ENCODE results near the gene FOXM1.

Gene FOXM1

DNA sequence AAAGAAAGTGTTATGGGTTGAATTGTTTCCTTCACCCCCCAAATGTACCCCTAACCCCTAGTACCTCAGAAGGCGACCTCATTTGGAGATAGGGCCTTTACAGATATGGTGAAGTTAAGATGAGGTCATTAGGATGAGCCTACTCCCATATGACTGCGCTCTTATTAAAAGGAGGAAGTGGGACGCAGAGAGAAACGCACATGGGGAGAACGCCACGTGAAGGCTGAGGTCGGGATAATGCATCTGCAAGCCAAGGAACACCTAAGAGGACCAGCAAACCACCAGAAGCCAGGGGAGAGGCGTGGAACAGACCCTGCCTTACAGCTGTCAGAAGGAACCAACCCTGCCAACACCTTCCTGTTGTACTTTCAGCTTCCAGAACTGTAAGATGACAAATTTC lies 40.4 kb downstream of the FOXM1 start:
- DNase-seq (ENCODE audit: low read depth), result no peak

DNA sequence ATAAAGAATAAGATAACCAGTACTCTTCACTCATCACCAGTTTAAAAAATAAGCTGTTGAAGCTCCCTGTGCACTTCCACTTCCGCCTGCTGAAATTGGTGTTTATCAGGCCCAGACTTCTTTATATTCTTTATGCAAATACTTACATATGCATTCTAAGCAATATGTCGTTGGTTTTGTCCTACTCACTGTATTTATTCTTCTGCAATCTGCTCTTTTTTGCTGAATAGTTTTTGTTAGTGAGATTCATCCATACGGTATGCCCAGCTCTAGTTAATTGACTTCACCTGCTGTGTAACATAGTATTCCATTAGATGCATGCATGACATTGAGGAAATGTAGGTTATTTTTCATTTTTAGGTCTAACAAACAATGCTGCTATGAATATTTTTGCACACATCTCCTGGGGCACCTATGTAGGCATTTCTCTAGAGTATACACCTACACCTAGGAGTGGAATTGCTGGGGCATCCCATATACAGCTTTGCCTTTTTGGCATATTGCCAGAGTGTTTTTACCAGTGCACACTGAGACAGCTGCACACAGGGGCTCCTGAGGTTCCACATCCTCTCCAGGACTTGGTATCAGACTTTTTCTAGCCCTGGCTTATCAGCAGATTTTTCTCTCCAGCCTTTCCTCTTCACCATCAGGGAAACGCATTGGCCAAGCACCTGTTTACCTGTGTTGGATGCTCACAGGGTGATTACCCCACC lies 41.1 kb downstream of the FOXM1 start:
- DNase-seq (ENCODE audit: low read depth), result no peak

DNA sequence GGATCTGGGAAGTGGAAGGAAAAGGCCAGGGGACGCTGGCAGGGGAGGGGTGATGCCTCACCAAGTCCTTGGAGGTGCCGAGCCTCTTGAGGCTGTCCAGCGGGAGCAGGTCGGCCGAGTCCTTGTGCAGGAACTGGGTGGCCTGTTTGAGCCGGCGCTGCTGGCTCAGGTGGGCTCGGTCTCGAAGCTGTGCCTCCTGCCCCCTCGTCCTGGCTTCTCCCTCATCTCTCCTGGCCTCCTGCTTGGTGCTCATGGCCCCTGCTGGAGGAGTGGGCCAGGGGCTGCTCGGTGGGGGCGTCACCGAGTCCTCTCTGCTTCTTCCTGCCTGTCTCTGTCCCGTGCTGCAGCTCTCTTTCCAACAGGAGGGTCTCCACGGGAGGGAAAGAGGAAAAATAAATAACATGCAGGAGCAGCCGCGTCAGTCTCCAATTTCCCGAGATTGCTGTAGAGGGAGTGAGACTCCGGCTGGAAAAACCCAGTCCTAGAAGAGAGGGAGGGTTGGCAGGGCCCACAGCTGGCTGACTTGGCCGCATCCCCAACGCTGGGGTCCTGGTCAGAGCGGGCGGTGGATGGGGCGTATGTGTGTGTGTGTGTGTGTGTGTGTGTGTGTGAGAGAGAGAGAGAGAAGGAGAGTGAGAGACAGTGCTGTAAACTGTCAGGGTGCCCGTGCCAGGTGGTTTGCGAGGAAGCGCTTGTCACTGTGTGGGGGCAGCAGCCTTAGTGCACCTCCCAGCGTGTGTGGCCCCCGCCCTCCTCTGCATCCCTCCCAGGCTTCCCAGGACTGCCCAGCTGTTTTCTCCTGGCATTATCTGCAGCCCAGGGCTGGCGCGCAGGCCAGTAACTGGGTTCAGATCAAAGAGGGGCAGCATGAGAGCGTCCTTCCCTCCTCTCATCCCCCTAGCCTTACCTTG lies 42.1 kb downstream of the FOXM1 start, which contains the start of gene NRIP2:
Gene NRIP2 (minus strand): TSS at position 455 of the 911 bp plus-strand sequence. CDS start 52 bp downstream, at position 403.
- DNase-seq (ENCODE audit: low read depth), result no peak

- no peak for DNase-seq (ENCODE audit: low read depth)
Observed at GRCh38 chr12:2833810-2834209, 43.2 kb downstream of the FOXM1 start.

DNA sequence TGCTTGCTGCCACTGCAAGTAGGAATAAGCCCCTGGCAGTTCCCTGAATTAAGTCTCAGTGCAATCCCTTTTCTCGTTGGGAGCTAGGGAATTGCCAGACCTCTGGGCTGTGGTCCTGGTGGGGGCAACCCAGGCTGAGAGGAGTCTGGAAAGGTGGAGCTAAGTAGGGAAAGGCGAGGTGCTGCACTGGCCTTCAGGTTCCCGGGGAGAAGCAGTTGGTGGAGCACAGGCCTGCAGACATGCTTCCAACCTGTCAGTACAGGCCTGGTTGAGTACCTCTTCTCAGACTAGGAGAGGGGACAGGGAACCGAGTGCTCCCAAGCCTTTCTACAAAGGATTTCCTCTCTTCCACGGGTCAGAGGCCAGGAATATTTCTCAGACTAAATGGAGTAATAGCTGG lies 43.6 kb downstream of the FOXM1 start:
- DNase-seq (ENCODE audit: low read depth), result no peak

DNA sequence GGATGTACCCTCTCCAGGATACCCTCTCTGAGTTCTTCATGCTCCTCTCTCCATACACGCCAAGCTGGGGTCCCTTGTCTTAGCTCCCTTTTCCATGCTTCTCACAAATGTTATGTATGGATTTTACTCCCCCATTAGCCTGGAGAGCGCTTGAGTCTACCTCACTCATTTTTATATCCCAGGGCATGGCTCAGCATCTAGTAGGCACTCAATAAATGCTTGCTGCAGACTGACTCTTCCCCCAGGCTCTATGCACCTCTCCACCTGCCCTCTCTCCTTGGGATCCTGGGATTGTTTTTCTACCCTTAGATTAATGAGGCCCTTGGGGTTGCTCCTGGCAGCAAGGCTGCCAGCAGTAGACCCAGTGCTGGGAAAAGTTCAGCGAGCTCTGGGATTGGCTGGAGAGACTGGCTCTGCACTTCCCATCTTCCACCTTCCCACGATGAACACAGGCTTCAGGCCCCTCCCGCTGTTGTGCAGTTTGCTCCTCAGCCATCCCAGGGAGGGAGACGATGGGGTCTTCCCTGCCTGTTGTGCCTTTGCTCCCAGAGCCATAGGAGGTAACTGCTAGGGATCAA lies 44.3 kb downstream of the FOXM1 start:
- DNase-seq (ENCODE audit: low read depth), result no peak

DNA sequence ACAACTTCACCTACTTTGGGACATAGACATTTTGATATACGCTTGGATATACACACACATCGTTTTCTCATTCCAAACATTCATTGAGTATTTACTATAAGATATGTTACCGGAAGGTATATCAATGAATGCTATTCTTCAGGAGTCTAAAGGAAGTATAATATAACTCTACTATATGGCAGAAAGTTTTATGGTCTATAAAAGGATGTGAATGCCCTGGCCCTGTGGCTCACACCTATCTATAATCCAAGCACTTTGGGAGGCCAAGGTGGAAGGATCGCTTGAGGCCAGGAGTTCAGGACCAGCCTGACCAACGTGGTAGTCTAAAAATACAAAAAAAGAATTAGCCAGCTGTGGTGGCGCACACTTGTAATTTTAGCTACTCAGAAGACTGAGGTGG lies 47.7 kb downstream of the FOXM1 start:
- no peak for DNase-seq (ENCODE audit: low read depth)

DNA sequence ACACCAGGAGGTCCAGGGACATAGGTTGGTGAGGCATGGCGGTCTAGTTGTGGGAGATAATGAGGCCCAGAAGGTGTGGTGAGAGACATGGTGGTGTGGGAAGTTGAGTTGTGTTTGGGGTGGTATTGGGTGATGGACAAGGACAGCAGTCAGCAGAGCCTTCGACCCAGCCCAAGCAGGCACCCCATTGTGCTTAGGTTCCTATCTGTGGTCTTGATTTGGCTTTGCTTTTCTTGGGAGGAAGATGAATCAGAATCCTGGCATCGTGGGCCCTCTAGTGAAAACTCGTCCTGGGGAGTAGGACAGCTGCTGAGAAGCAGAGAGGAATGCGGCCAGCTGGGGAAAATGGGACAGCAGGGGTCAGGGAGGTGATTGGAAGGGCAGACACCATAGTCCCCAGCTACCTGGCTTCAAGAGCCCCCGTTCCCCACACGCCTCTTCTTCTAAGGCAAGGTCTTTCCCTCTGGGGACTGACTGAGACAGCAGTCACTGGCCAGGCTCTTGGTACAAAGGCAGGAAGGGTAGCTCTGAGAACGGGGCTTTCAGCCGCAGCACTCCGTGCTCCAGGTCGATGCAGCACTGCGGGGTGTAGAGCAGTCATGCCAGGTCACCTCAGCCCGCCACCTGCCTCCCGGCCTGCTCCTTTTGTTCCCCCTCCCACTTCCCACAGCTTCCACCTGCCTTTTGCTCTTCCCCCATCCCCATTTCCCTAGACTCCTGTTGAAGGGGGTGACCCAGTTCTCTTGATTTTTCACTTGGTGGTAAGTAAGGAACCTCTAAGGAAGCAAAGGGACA lies 50.1 kb downstream of the FOXM1 start:
- no peak for DNase-seq (ENCODE audit: low read depth)

- no peak for DNase-seq (ENCODE audit: low read depth)
Observed at GRCh38 chr12:2826036-2826435, 50.9 kb downstream of the FOXM1 start.

DNA sequence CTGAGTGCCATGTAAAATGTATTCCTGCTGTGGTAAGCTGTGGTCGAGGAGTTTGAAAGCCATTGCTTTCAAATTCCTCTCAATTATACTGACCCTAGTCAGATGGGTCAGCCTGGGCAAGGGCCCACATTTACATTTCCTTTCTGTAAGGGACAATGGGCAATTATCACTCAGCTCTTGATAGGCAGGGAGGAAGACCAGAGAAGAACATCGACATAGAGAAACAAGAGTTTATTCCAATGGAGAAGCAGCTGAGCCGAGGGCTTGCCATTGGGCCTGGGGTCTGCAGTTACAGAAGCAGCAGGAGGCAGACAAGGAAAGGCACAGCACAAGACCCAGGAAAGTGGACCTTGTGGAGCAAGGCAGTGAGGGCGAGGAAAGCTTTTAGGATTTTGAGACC lies 51.8 kb downstream of the FOXM1 start:
- DNase-seq (ENCODE audit: low read depth), result no peak

DNA sequence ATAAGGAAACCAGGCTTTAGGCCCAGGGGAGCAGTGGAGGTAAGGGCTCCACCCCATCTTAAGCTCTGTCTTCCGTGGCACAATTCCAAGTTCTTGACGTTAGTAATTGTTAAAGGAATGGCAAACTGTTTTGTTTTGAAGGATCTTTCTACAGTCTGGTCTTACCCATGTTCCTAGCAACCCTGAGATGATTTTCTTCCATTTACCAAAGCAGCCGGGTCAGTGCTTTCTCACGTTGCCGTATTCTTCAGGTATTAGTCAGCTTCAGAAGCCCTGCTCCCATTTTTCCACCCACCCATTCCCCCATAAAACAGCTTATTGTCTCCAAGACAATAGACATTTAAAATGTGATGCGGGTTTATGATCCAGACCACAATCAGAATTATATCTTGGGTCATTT lies 52.4 kb downstream of the FOXM1 start:
- DNase-seq (ENCODE audit: low read depth), result no peak

DNA sequence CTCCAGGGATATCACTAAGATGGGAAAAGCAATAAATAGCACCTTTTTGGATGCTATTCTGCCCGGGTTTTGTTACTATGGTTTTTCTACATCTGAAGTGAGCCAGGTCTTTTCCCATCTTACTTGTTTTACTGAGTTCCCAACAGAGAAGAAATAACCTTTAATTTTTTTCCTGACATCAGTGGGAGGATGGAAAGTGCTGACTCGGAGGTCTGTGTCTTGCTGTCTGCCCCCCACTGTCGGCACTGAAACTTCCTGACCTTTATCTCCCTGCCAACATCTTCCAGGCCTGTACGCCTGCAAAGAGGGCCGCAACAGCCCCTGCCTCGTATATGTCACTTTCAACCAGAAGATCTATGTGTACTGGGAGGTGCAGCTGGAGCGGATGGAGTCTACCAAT lies 53.5 kb downstream of the FOXM1 start:
- DNase-seq (ENCODE audit: low read depth), result no peak

GRCh38 chr12:2820432-2820831 lies 56.5 kb downstream of the FOXM1 start:
- no peak for DNase-seq (ENCODE audit: low read depth)

DNA sequence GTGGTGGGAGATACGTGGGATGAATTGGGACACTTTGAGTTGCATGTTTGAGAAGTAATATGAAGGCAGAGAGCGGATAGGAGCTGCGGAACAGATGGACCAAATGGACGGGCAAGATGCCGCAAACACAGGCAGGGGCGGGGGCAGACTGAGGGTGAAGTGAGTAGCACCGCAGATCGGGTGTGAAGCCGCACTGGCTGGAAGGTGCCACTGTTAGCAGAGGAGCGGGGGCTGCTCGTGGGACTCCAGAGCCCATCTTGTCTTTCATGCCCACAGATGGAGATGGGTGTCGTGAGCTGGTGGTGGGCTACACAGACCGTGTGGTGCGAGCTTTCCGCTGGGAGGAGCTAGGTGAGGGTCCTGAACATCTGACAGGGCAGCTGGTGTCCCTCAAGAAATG lies 57.2 kb downstream of the FOXM1 start:
- no peak for DNase-seq (ENCODE audit: low read depth)

GRCh38 chr12:2813214-2814185 lies 63.5 kb downstream of the FOXM1 start:
- DNase-seq (ENCODE audit: low read depth), result no peak

DNA sequence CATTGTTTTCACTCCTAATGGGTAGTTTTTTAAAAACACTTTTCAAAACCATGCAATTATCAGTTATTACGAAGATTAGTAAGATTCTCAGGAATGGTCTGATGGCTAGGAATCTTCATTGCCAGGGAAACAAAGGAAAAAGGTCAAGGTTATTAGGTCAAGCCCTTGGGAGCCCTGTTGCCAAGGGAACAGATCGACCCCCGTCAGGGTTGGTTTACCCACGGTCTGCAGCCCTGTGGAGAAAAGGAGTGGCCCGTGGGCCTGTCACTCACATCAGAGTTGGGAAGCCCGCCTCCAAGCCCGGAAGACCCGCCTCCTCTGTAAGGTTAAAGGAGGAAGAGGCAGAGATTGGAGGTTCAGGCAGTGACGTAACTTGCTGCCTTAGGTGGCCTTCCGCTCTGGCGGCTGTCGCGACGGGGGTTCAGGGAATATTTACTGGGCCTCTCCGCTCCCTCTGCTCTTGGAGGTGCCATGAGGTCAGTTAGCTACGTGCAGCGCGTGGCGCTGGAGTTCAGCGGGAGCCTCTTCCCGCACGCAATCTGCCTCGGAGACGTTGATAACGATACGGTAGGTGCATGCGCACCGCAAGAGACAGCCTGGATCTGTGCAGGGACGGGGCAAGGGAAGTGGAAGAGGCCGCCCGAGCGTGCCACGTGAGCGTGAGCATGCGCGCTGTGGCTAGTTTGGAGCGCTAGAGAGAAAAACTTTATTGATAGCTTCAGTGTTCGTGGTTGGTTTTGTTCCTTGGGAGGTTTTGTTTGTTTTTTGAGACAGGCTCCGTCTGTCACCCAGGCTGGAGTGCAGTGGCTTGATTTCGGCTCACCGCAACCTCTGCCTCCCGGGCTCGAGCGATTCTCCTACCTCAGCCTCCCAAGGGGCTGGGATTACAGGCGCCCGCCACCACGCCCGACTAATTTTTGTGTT lies 64.4 kb downstream of the FOXM1 start, which contains the start of gene ITFG2:
Gene ITFG2 (plus strand): TSS at position 379 of the 924 bp plus-strand sequence. CDS start 93 bp downstream, at position 472.
- DNase-seq (ENCODE audit: low read depth), result peak; percentile 96

DNA sequence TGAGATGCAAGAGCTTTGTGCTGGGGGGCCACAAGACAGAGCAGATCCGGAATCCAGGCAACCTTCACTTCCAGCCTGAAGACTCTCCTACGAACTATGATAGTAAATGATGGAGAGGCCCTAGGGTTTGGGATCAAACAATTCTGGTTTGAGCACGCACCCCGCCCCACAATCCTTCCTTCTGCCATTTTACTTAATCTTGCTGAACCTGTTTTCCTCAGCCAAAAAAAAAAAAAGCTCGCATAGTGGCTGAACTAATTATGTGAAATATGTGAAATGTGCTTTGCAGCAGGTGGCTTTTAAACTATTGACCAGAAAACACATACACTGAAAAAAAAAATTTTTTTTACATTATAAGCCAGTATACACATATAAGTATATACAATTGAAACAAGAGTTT lies 65.2 kb downstream of the FOXM1 start:
- DNase-seq (ENCODE audit: low read depth), result no peak
